ENCODE measurements around the gene CGREF1. TPM values are rescaled to one million over a fixed set of nuclear protein-coding genes. Genes with fewer than 3 reads are reported as not detected.

CGREF1 gene
- total RNA-seq, 2 donors from 2014 or later: not detected

GRCh38 chr2:27059141-27059820 is 59.6 kb downstream of the CGREF1 start:
- ATAC-seq (no peak), DNase-seq (no peak)
- Mint-ChIP-seq H3K4me1 (peaks cover 9% of the 10 kb centered on the region), H3K4me3 (no peak overlapping the region), H3K27me3 (no peaks in the 10 kb centered on the region), H3K27ac (no peak overlapping the region), H3K36me3 (ENCODE audit: low read depth) (no peaks in the 10 kb centered on the region)
- H3K9me3 ChIP-seq (ENCODE audit: control insufficient read depth, low read length, poor library complexity, severe bottlenecking): no peaks in the 10 kb centered on the region

- Mint-ChIP-seq H3K4me1 (peaks cover 14% of the 10 kb centered on the region), H3K27me3 (no peaks in the 10 kb centered on the region), H3K27ac (no peak overlapping the region), H3K4me3 (no peak overlapping the region), H3K36me3 (ENCODE audit: low read depth) (peaks cover 2% of the 10 kb centered on the region)
- DNase-seq: no peak
- no peak for ATAC-seq
- no peaks in the 10 kb centered on the region for H3K9me3 ChIP-seq (ENCODE audit: control insufficient read depth, low read length, poor library complexity, severe bottlenecking)
Measured at GRCh38 chr2:27058210-27058609, 60.7 kb downstream of the CGREF1 start.

- H3K9me3 ChIP-seq (ENCODE audit: control insufficient read depth, low read length, poor library complexity, severe bottlenecking): no peaks in the 10 kb centered on the region
- DNase-seq (no peak), ATAC-seq (no peak)
- Mint-ChIP-seq H3K36me3 (ENCODE audit: low read depth) (peaks cover 2% of the 10 kb centered on the region), H3K27ac (no peak overlapping the region), H3K4me1 (peaks cover 12% of the 10 kb centered on the region), H3K4me3 (no peak overlapping the region), H3K27me3 (no peaks in the 10 kb centered on the region)
Measured at GRCh38 chr2:27057184-27057583, 61.7 kb downstream of the CGREF1 start.

GRCh38 chr2:27054721-27055120 is 64.2 kb downstream of the CGREF1 start:
- peaks cover 26% of the 10 kb centered on the region for H3K4me1 Mint-ChIP-seq
- H3K27me3 Mint-ChIP-seq: peaks cover 5% of the 10 kb centered on the region
- H3K4me3 Mint-ChIP-seq: no peak overlapping the region
- no peaks in the 10 kb centered on the region for H3K9me3 ChIP-seq (ENCODE audit: control insufficient read depth, low read length, poor library complexity, severe bottlenecking)
- peaks cover 3% of the 10 kb centered on the region for H3K36me3 Mint-ChIP-seq (ENCODE audit: low read depth)
- no peak overlapping the region for H3K27ac Mint-ChIP-seq
- no peak for ATAC-seq
- no peak for DNase-seq

- H3K36me3 Mint-ChIP-seq (ENCODE audit: low read depth): peaks cover 3% of the 10 kb centered on the region
- peaks cover 5% of the 10 kb centered on the region for H3K27me3 Mint-ChIP-seq
- peak overlapping the region; percentile 41 for H3K4me3 Mint-ChIP-seq
- DNase-seq: no peak
- H3K27ac Mint-ChIP-seq: peak overlapping the region; percentile 79
- no peaks in the 10 kb centered on the region for H3K9me3 ChIP-seq (ENCODE audit: control insufficient read depth, low read length, poor library complexity, severe bottlenecking)
- H3K4me1 Mint-ChIP-seq: peaks cover 30% of the 10 kb centered on the region
- no peak for ATAC-seq
Measured at GRCh38 chr2:27053776-27054175, 65.2 kb downstream of the CGREF1 start.

GRCh38 chr2:27053321-27053720 is 65.6 kb downstream of the CGREF1 start:
- H3K36me3 Mint-ChIP-seq (ENCODE audit: low read depth): peaks cover 3% of the 10 kb centered on the region
- no peaks in the 10 kb centered on the region for H3K9me3 ChIP-seq (ENCODE audit: control insufficient read depth, low read length, poor library complexity, severe bottlenecking)
- ATAC-seq (no peak), DNase-seq (no peak)
- peaks cover 5% of the 10 kb centered on the region for H3K27me3 Mint-ChIP-seq
- H3K27ac Mint-ChIP-seq: peak overlapping the region; percentile 79
- H3K4me1 Mint-ChIP-seq: peaks cover 30% of the 10 kb centered on the region
- no peak overlapping the region for H3K4me3 Mint-ChIP-seq

- H3K36me3 Mint-ChIP-seq (ENCODE audit: low read depth): peaks cover 3% of the 10 kb centered on the region
- peaks cover 5% of the 10 kb centered on the region for H3K27me3 Mint-ChIP-seq
- no peaks in the 10 kb centered on the region for H3K9me3 ChIP-seq (ENCODE audit: control insufficient read depth, low read length, poor library complexity, severe bottlenecking)
- H3K4me1 Mint-ChIP-seq: peaks cover 32% of the 10 kb centered on the region
- peak overlapping the region; percentile 86 for H3K4me3 Mint-ChIP-seq
- DNase-seq (peak in 1 of 3 donors; percentile 27), ATAC-seq (no peak)
- H3K27ac Mint-ChIP-seq: peak overlapping the region; percentile 98
Measured at GRCh38 chr2:27051902-27052645, 66.9 kb downstream of the CGREF1 start.

- DNase-seq: peak; percentile 86 to 96 (median 93)
- Mint-ChIP-seq H3K36me3 (ENCODE audit: low read depth) (peaks cover 3% of the 10 kb centered on the region), H3K4me1 (peaks cover 32% of the 10 kb centered on the region), H3K27me3 (peaks cover 5% of the 10 kb centered on the region), H3K27ac (peak within 1 kb of the TSS; percentile 98), H3K4me3 (peak within 1 kb of the TSS; percentile 86)
- peak; percentile 79 for ATAC-seq
- H3K9me3 ChIP-seq (ENCODE audit: control insufficient read depth, low read length, poor library complexity, severe bottlenecking): no peaks in the 10 kb centered on the region
Measured at GRCh38 chr2:27050996-27051901, 67.7 kb downstream of the CGREF1 start, which contains the start of gene AGBL5. AGBL5 (plus strand) TSS chr2:27051668; CDS start chr2:27052959, 1,291 bp downstream.

Other genes starting within 250 kb of the CGREF1 start
- gene MAPRE3, start 148.5 kb downstream of the CGREF1 start, total RNA-seq: 1 to 10 TPM; 5.0 to 5.8 TPM
- gene TMEM214, start 86.2 kb downstream of the CGREF1 start, total RNA-seq: 10 to 100 TPM; 42.4 to 47.3 TPM
- gene AGBL5, start 67.5 kb downstream of the CGREF1 start, total RNA-seq: 10 to 100 TPM in 1 of 2 donors, 1 to 10 TPM in 1; 8.9 to 10.7 TPM
- 100 to 1,000 TPM; 284 to 371 TPM for gene OST4, start 47.5 kb downstream of the CGREF1 start, total RNA-seq
- gene EMILIN1, start 40.5 kb downstream of the CGREF1 start, total RNA-seq: 1 to 10 TPM in 1 of 2 donors, under 1 TPM in 1; 0.32 to 1.7 TPM
- 1 to 10 TPM; 4.5 to 5.4 TPM for gene KHK, start 32.4 kb downstream of the CGREF1 start, total RNA-seq
- under 1 TPM; 0.65 to 0.94 TPM for gene ABHD1, start 4.7 kb upstream of the CGREF1 start, total RNA-seq
- gene PREB, start 15.5 kb upstream of the CGREF1 start, total RNA-seq: 10 to 100 TPM; 25.6 to 27.1 TPM
- gene PRR30, start 20.3 kb upstream of the CGREF1 start, total RNA-seq: not detected
- not detected for gene TCF23, start 29.9 kb upstream of the CGREF1 start, total RNA-seq
- gene ATRAID, start 92.9 kb upstream of the CGREF1 start, total RNA-seq: 10 to 100 TPM; 59.7 to 76.8 TPM
- 100 to 1,000 TPM; 147 to 190 TPM for gene SLC5A6, start 93.1 kb upstream of the CGREF1 start, total RNA-seq
- 10 to 100 TPM; 27.2 to 30.0 TPM for gene CAD, start 98.2 kb upstream of the CGREF1 start, total RNA-seq
- gene SLC30A3, start 143.9 kb upstream of the CGREF1 start, total RNA-seq: under 1 TPM in 1 of 2 donors, not detected in 1; 0.13 TPM
- gene DNAJC5G, start 156.3 kb upstream of the CGREF1 start, total RNA-seq: not detected
- gene TRIM54, start 163.3 kb upstream of the CGREF1 start, total RNA-seq: not detected
- 1 to 10 TPM; 1.5 to 1.6 TPM for gene UCN, start 189.3 kb upstream of the CGREF1 start, total RNA-seq
- gene MPV17, start 204.0 kb upstream of the CGREF1 start, total RNA-seq: 10 to 100 TPM; 46.5 to 48.6 TPM
- gene GTF3C2, start 237.6 kb upstream of the CGREF1 start, total RNA-seq: 10 to 100 TPM; 52.2 to 70.2 TPM

Data from T-helper 17 cell (primary cell).